Ovary (tissue), 9 donors: ENCODE data around the gene CEP112. TPM values are rescaled to one million over a fixed set of nuclear protein-coding genes. Genes with fewer than 3 reads are reported as not detected.

Source experiments
- DNase-seq, 5 donors: peaks; one replicate each; pipeline ENCODE4 v3.0.0-alpha.2; 2019 to 2020
- H3K27ac ChIP-seq, 2 donors: fragments of 200-600 bp; one replicate each; pipeline versions ENCODE4 v1.5.1 to v1.8.0; 2019 to 2022
- H3K27me3 ChIP-seq: fragments of 200-600 bp; one replicate; pipeline ENCODE4 v1.8.0; 2022
- H3K36me3 ChIP-seq: fragments of 200-600 bp; sonication (generic); one replicate; pipeline ENCODE4 v1.5.1; 2019
- H3K4me1 ChIP-seq: one replicate; pipeline ENCODE4 v1.8.1; 2013; ENCODE audit warnings: mild to moderate bottlenecking, moderate library complexity; ENCODE audit not compliant: insufficient read depth
- H3K4me3 ChIP-seq: fragments of 200-600 bp; sonication (generic); one replicate; pipeline ENCODE4 v1.5.1; 2017
- H3K9me3 ChIP-seq, 2 donors: fragments of 200-600 bp in 1 of 2; sonication (generic) in 1 of 2; one replicate each; pipeline versions ENCODE4 v1.5.1 to v1.8.1; 2013 to 2019; ENCODE audit warnings: mild to moderate bottlenecking in 1 of 2, moderate library complexity in 1 of 2
- CTCF ChIP-seq, 3 donors: fragments of 450-650 bp in 2 of 3; fragments of 200-600 bp in 1 of 3; IDR thresholded peaks; one replicate each; pipeline versions ENCODE4 v1.5.1 to v1.8.0; 2016 to 2022; ENCODE audit warnings: antibody characterized with exemption in 3 of 3, mild to moderate bottlenecking in 1 of 3
- EP300 ChIP-seq: sonication (generic); formaldehyde crosslinking; IDR thresholded peaks from one replicate; pipeline ENCODE4 v1.6.1; 2017; ENCODE audit warnings: antibody characterized with exemption
- POLR2A ChIP-seq: fragments of 450-650 bp; IDR thresholded peaks from one replicate; pipeline ENCODE4 v1.6.1; 2017; ENCODE audit warnings: antibody characterized with exemption, mild to moderate bottlenecking, moderate library complexity
- WGBS, 3 donors: extraction: QIAGEN DNeasy Blood & Tissue Kit in 1 of 3; methylation state at CpG; one replicate each; pipeline versions ENCODE4 v1.1.5 to v1.1.7; 2013 to 2017; 5-methylcytosine and 5-hydroxymethylcytosine counted together
- intact Hi-C, 4 donors: fragments of 100-400 bp; cut with DNase I; formaldehyde crosslinking; loops; one replicate each; pipeline versions ENCODE4 v1.11.0 to v1.15.1; 2022 to 2023
- polyA plus RNA-seq, 2 donors: library from polyadenylated mRNA; stranded (reverse); fragments of 200-250 nt in 1 of 2; fragments of 350-450 nt in 1 of 2; fragmentation: Illumina TruSeq in 1 of 2; extraction: RNeasy Lipid Tissue Mini Kit (QIAGEN cat#74804) in 1 of 2; gene quantifications; one replicate each; pipeline ENCODE4 v1.2.3, GENCODE V29; 2013 to 2014
- total RNA-seq, 7 donors: library from RNA; depleted of rRNA in 2 of 7; stranded (reverse); fragments of >200 nt in 2 of 7; fragmentation: NEBNext Ultra II Directional in 3 of 7; extraction: Animal tissue kit (Norgen Biotek cat#: 25700) in 3 of 7; gene quantifications; one replicate each; pipeline versions ENCODE4 v1.1.0 to v1.2.4, GENCODE V29; 2016 to 2023
- donor health status: DM: no; HTN: no; CAD: no; lungs with moderate emphysema.
- donor health status: DM: no; HTN: no; CAD: no.
- donor health status: Bipolar disorder and iron deficiency.
- donor health status: DM: yes; HTN: yes; CAD: no.
- donor health status: DM: no; HTN: no; CAD: no.
- donor health status: DM: yes; HTN: yes; CAD: no.

The CEP112 gene
- total and polyA plus RNA-seq, 9 donors, result 9.3 to 25.5 (median 16.9) TPM

GRCh38 chr17:65807361-65807760 lies 384.6 kb downstream of the CEP112 start:
- no peak for DNase-seq
- H3K9me3 ChIP-seq, result no peaks in the 10 kb centered on the region
- H3K4me3 ChIP-seq, result no peak overlapping the region
- no peak for TF ChIP-seq EP300
- TF ChIP-seq POLR2A, result no peak
- TF ChIP-seq CTCF (IDR thresholded peaks at IDR 0.05), result no peak
- H3K4me1 ChIP-seq, result no peaks in the 10 kb centered on the region
- H3K36me3 ChIP-seq, result no peaks in the 10 kb centered on the region
- intact Hi-C loops, result loop anchor here in 1 of 4 donors (10.0 kb wide), 1 partner anchor 323 kb away; no protein-coding TSS in a partner anchor
- H3K27ac ChIP-seq, result no peak overlapping the region
- H3K27me3 ChIP-seq, result no peaks in the 10 kb centered on the region

GRCh38 chr17:65801513-65801912 lies 390.4 kb downstream of the CEP112 start:
- Histone ChIP-seq H3K36me3 (no peaks in the 10 kb centered on the region), H3K9me3 (peaks cover 0 to 3% of the 10 kb centered on the region in 2 donors), H3K27me3 (no peaks in the 10 kb centered on the region), H3K4me1 (no peaks in the 10 kb centered on the region), H3K4me3 (no peak overlapping the region), H3K27ac (no peak overlapping the region)
- TF ChIP-seq POLR2A (no peak), EP300 (no peak), CTCF (IDR thresholded peaks at IDR 0.05) (no peak)
- WGBS, 3 donors, result 93 to 95% (median 94%) methylated on average over 2 of the region's 2 CpGs
- intact Hi-C loops, result loop anchor here in 1 of 4 donors (10.0 kb wide), 1 partner anchor 317 kb away; no protein-coding TSS in a partner anchor
- no peak for DNase-seq

GRCh38 chr17:65800655-65801054 lies 391.3 kb downstream of the CEP112 start:
- H3K4me1 ChIP-seq, result peaks cover 2% of the 10 kb centered on the region
- 93 to 99% (median 96%) methylated on average over 1 of the region's 1 CpG for WGBS, 3 donors
- H3K27ac ChIP-seq, result no peak overlapping the region
- DNase-seq, result no peak
- H3K36me3 ChIP-seq, result no peaks in the 10 kb centered on the region
- peaks cover 0 to 3% of the 10 kb centered on the region in 2 donors for H3K9me3 ChIP-seq
- no peaks in the 10 kb centered on the region for H3K27me3 ChIP-seq
- no peak overlapping the region for H3K4me3 ChIP-seq
- intact Hi-C loops, result loop anchor here in 1 of 4 donors (10.0 kb wide), 1 partner anchor 316 kb away; no protein-coding TSS in a partner anchor
- no peak for TF ChIP-seq POLR2A
- TF ChIP-seq CTCF (IDR thresholded peaks at IDR 0.05), result no peak
- no peak for TF ChIP-seq EP300

- Histone ChIP-seq H3K27me3 (no peaks in the 10 kb centered on the region), H3K4me3 (no peak overlapping the region), H3K4me1 (peaks cover 2% of the 10 kb centered on the region), H3K27ac (no peak overlapping the region), H3K9me3 (peaks cover 0 to 3% of the 10 kb centered on the region in 2 donors), H3K36me3 (no peaks in the 10 kb centered on the region)
- 97 to 98% (median 98%) methylated on average over 1 of the region's 1 CpG for WGBS, 3 donors
- intact Hi-C loops, result loop anchor here in 1 of 4 donors (10.0 kb wide), 1 partner anchor 315 kb away; no protein-coding TSS in a partner anchor
- TF ChIP-seq CTCF (IDR thresholded peaks at IDR 0.05), result no peak
- no peak for TF ChIP-seq POLR2A
- no peak for TF ChIP-seq EP300
- DNase-seq, result no peak
These were observed 392.1 kb downstream of the CEP112 start for GRCh38 chr17:65799869-65800268.
